ENCODE measurements around the gene FOXO3.

- TF ChIP-seq POLR2A (IDR thresholded peaks at IDR 0.05; ENCODE audit: low read length) (no peak), GATA1 (IDR thresholded peaks at IDR 0.05; ENCODE audit: low read depth, low read length) (no peak)
Observed at GRCh38 chr6:108564178-108564577, 3.5 kb downstream of the FOXO3 start.

Data from erythroblast (primary cell).